Measurements from ENCODE around the gene NEMF. TPM values are rescaled to one million over a fixed set of nuclear protein-coding genes. Genes with fewer than 3 reads are reported as not detected.
"Not testable (repeated sequence)": the region's sequence is repeated elsewhere in the genome, so short reads cannot be mapped to it uniquely, and the experiment has no call there.

The NEMF gene, protein sequence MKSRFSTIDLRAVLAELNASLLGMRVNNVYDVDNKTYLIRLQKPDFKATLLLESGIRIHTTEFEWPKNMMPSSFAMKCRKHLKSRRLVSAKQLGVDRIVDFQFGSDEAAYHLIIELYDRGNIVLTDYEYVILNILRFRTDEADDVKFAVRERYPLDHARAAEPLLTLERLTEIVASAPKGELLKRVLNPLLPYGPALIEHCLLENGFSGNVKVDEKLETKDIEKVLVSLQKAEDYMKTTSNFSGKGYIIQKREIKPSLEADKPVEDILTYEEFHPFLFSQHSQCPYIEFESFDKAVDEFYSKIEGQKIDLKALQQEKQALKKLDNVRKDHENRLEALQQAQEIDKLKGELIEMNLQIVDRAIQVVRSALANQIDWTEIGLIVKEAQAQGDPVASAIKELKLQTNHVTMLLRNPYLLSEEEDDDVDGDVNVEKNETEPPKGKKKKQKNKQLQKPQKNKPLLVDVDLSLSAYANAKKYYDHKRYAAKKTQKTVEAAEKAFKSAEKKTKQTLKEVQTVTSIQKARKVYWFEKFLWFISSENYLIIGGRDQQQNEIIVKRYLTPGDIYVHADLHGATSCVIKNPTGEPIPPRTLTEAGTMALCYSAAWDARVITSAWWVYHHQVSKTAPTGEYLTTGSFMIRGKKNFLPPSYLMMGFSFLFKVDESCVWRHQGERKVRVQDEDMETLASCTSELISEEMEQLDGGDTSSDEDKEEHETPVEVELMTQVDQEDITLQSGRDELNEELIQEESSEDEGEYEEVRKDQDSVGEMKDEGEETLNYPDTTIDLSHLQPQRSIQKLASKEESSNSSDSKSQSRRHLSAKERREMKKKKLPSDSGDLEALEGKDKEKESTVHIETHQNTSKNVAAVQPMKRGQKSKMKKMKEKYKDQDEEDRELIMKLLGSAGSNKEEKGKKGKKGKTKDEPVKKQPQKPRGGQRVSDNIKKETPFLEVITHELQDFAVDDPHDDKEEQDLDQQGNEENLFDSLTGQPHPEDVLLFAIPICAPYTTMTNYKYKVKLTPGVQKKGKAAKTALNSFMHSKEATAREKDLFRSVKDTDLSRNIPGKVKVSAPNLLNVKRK
- 10 to 100 TPM; 62.4 to 97.9 TPM for total RNA-seq

DNA sequence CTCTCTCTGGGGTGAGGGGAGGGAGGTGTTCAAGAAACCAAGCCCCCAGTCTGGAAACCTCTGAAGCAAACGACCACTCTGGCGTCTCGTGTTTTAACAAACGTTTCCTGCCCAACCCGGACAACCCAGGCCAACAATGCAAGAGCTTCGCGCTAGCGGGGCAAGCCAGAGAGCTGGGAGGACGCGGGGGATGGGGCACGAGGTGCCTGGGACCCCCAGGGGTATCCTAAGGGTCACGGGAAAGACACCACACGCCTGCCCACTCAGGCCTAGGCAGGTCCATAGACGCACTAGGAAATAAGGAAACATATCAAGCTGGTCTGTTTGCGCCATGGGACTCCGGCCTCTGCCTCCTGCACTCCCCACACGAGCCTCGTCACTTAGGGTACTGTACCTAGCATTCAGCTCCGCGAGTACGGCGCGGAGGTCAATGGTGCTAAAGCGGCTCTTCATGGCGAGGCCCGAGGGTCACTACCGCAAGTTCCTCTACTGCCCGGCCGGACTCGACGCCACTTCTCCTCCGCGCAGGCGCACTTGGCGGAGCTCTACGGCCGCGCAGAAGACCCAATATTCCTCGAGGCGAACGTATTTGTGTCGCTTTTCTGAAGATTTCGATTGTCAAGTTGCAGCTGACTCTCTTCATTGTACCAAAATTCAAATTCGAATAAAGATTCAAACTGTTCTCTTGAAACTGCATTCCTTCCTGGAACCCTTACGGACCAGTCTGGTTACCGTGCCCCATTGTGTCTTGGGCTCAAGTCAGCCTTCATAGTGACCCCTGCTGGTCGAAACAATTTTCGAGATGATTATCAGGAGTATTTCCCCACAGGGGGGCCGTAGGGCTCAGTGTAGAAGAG is at the start of gene NEMF:
Gene NEMF, minus strand, starts transcription at position 488 of the 857 bp plus-strand sequence. Its CDS starts 35 bp downstream, at position 453.
- H3K4me3 Mint-ChIP-seq = peak within 1 kb of the TSS; percentile 97
- ATAC-seq (peak; percentile 79), DNase-seq (peak; percentile 86)
- H3K27me3 Mint-ChIP-seq = no peaks in the 10 kb centered on the region
- H3K36me3 Mint-ChIP-seq (ENCODE audit: low read depth) = peaks cover 22% of the 10 kb centered on the region
- intact Hi-C loops (cut with DNase I, micrococcal nuclease) = loop anchor here (1.0 to 5.0 kb wide), 12 partner anchors 10 to 680 kb away; partner anchors contain the start of genes MAP4K5 (in 2 of the 2), DMAC2L (in 1 of the 2), DNAAF2 (in 1 of the 2) and KLHDC2 (in 1 of the 2)
- no peaks in the 10 kb centered on the region for H3K9me3 Mint-ChIP-seq (ENCODE audit: low read depth)
- peak within 1 kb of the TSS; percentile 98 for H3K27ac Mint-ChIP-seq
- peaks cover 39% of the 10 kb centered on the region for H3K4me1 Mint-ChIP-seq
- ChIA-PET CTCF (interaction anchor here (0.5 to 6.4 kb wide), 60 partner anchors 9 to 475 kb away, joined by 3 to 158 read pairs (median 4); partner anchors contain the start of genes ARF6, KLHDC2, MGAT2 and POLE2), POLR2A (interaction anchor here (0.5 to 2.1 kb wide), 21 partner anchors 9 to 712 kb away, joined by 3 to 30 read pairs (median 5); partner anchors contain the start of genes DMAC2L, DNAAF2, KLHDC2 and L2HGDH)

DNA sequence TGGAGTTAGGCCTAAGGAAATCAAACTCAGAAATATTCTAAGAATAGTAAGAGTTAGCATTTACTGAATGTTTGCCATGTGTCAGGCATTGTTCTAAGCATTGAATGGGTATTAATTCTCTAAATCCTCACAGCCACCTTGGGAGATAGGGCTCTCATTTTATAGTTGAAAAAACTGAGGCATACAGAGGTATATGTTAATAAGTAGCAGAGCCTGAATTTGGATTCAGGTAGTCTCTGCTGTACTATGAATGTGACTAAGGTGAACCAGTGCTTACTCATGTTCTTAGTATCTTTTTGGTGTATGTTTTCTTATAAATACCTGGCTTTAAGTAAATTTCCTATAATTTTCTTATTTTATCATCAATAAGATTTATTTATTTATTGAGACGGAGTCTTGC is 48.4 kb upstream of the NEMF start:
- ChIA-PET POLR2A (interaction anchor here (0.7 kb wide), 1 partner anchor 410 kb away, joined by 3 read pairs; no protein-coding TSS in a partner anchor), CTCF (interaction anchor here (2.0 kb wide), 1 partner anchor 39 kb away, joined by 7 read pairs; no protein-coding TSS in a partner anchor)
- intact Hi-C loops (cut with DNase I, micrococcal nuclease) = no loop called here
- Mint-ChIP-seq H3K4me1 (peaks cover 36% of the 10 kb centered on the region), H3K9me3 (ENCODE audit: low read depth) (peaks cover 4% of the 10 kb centered on the region), H3K27ac (no peak overlapping the region), H3K27me3 (no peaks in the 10 kb centered on the region), H3K4me3 (no peak overlapping the region), H3K36me3 (ENCODE audit: low read depth) (peaks cover 35% of the 10 kb centered on the region)
- ATAC-seq (no peak), DNase-seq (no peak)

DNA sequence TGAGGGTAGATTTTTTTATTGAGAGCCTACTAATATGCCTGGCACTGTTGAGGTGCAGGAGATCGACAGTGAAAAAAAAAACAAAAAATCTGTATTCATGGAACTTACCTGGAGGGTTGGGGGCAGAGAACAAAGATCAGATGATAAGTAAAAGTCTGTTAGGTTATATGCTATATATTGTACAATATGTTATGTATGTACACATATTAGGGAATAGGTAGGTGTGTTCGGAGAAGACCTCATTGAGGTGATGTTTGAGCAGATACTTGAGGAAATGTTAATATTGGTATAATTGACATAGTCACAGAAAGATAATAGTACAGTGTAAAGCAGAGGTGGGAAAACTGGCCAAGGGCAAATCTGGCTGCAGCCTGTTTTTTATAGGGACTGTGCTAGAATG is 45.9 kb upstream of the NEMF start:
- intact Hi-C loops (cut with DNase I, micrococcal nuclease) = loop anchor here (2.0 to 5.0 kb wide), 2 partner anchors 48 to 1949 kb away; no protein-coding TSS in a partner anchor
- Mint-ChIP-seq H3K9me3 (ENCODE audit: low read depth) (peaks cover 2% of the 10 kb centered on the region), H3K4me1 (peaks cover 33% of the 10 kb centered on the region), H3K36me3 (ENCODE audit: low read depth) (peaks cover 56% of the 10 kb centered on the region), H3K4me3 (peak overlapping the region; percentile 91), H3K27me3 (no peaks in the 10 kb centered on the region), H3K27ac (peak overlapping the region; percentile 98)
- DNase-seq (no peak), ATAC-seq (no peak)
- POLR2A ChIA-PET = interaction anchor here (0.6 to 2.1 kb wide), 11 partner anchors 18 to 185 kb away, joined by 3 to 50 read pairs (median 5); no protein-coding TSS in a partner anchor
- CTCF ChIA-PET = interaction anchor here (0.8 to 1.3 kb wide), 5 partner anchors 13 to 140 kb away, joined by 3 to 11 read pairs (median 5); no protein-coding TSS in a partner anchor

DNA sequence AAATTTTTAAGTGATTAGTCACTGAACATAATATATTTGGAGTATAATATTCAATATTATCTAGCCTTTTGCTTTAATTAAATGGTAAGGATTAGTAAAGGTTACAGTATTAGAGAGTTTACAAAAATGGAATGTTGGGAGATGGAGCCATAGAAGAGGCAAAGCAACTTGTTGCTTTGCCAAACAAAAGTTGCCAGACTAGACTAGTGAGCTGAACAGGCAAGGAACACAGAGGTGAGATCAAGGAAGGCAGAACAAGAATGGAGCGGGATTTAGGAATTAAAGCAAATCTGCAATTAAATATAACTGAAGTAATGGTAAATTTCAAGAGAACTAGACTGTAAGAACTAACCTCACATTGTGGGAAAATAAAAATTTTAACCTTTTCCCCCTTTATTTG is 45.4 kb upstream of the NEMF start:
- peak overlapping the region; percentile 91 for H3K4me3 Mint-ChIP-seq
- H3K36me3 Mint-ChIP-seq (ENCODE audit: low read depth) = peaks cover 59% of the 10 kb centered on the region
- H3K9me3 Mint-ChIP-seq (ENCODE audit: low read depth) = peaks cover 2% of the 10 kb centered on the region
- ChIA-PET POLR2A (interaction anchor here (0.6 to 1.0 kb wide), 5 partner anchors 87 to 165 kb away, joined by 3 to 7 read pairs (median 3); no protein-coding TSS in a partner anchor), CTCF (interaction anchor here (0.7 to 1.3 kb wide), 5 partner anchors 30 to 141 kb away, joined by 3 to 11 read pairs (median 5); no protein-coding TSS in a partner anchor)
- DNase-seq (no peak), ATAC-seq (no peak)
- intact Hi-C loops (cut with DNase I, micrococcal nuclease) = loop anchor here (2.0 to 5.0 kb wide), 2 partner anchors 49 to 1949 kb away; no protein-coding TSS in a partner anchor
- H3K27ac Mint-ChIP-seq = peak overlapping the region; percentile 98
- H3K27me3 Mint-ChIP-seq = no peaks in the 10 kb centered on the region
- H3K4me1 Mint-ChIP-seq = peaks cover 32% of the 10 kb centered on the region

DNA sequence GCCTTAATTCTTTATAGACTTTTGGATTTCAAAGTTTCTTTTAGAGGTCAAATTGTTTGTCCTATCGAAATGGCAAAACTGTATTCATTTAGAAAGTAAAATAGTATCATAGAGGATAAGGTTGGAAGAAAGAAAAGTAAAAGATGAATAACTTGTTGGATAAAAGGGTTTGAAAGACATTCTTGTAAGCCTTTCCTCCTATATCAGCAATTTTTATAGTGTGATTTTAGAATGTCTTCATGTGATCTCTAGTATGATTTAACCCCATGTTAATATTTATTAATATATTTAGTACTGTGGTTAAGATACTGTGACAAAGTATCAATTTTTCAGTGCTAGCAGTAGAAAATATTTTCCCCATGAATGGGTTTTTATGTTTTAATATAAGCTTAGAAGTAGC is 44.8 kb upstream of the NEMF start:
- ChIA-PET POLR2A (interaction anchor here (0.6 to 1.0 kb wide), 5 partner anchors 45 to 165 kb away, joined by 3 to 7 read pairs (median 3); no protein-coding TSS in a partner anchor), CTCF (interaction anchor here (0.7 to 1.3 kb wide), 5 partner anchors 29 to 141 kb away, joined by 3 to 11 read pairs (median 5); no protein-coding TSS in a partner anchor)
- H3K4me3 Mint-ChIP-seq = peak overlapping the region; percentile 91
- intact Hi-C loops (cut with DNase I, micrococcal nuclease) = loop anchor here in 1 of 2 experiments (5.0 kb wide), 1 partner anchor 1950 kb away; no protein-coding TSS in a partner anchor
- ATAC-seq = no peak
- no peak for DNase-seq
- peaks cover 2% of the 10 kb centered on the region for H3K9me3 Mint-ChIP-seq (ENCODE audit: low read depth)
- no peaks in the 10 kb centered on the region for H3K27me3 Mint-ChIP-seq
- H3K36me3 Mint-ChIP-seq (ENCODE audit: low read depth) = peaks cover 62% of the 10 kb centered on the region
- peaks cover 31% of the 10 kb centered on the region for H3K4me1 Mint-ChIP-seq
- peak overlapping the region; percentile 98 for H3K27ac Mint-ChIP-seq

DNA sequence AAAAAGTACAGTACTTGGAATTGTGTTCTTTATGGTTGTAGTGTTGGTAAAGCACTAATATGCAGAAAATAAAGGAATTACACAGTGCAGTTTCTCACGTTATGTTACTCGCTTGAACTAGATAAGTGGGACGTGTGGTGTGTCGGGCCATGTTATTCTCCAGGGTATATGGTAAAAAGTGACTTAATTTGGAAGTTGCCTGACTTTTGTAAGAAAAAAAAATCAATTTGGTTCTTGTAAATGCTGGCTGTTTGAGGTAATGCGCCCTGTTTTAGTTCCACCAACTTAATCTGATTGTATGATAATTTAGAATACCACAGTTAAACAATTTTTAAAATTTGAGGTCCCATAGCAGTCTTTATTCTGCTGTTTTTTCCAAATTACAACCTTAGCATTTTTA is 44.4 kb upstream of the NEMF start:
- ChIA-PET POLR2A (interaction anchor here (0.6 to 0.9 kb wide), 2 partner anchors 45 to 105 kb away, joined by 3 read pairs; no protein-coding TSS in a partner anchor), CTCF (interaction anchor here (0.9 to 1.3 kb wide), 3 partner anchors 34 to 142 kb away, joined by 3 to 11 read pairs (median 6); no protein-coding TSS in a partner anchor)
- Mint-ChIP-seq H3K36me3 (ENCODE audit: low read depth) (peaks cover 63% of the 10 kb centered on the region), H3K4me3 (peak overlapping the region; percentile 91), H3K27me3 (no peaks in the 10 kb centered on the region), H3K9me3 (ENCODE audit: low read depth) (no peaks in the 10 kb centered on the region), H3K4me1 (peaks cover 31% of the 10 kb centered on the region), H3K27ac (peak overlapping the region; percentile 98)
- intact Hi-C loops (cut with DNase I, micrococcal nuclease) = loop anchor here in 1 of 2 experiments (5.0 kb wide), 1 partner anchor 1950 kb away; no protein-coding TSS in a partner anchor
- no peak for ATAC-seq
- DNase-seq = no peak

DNA sequence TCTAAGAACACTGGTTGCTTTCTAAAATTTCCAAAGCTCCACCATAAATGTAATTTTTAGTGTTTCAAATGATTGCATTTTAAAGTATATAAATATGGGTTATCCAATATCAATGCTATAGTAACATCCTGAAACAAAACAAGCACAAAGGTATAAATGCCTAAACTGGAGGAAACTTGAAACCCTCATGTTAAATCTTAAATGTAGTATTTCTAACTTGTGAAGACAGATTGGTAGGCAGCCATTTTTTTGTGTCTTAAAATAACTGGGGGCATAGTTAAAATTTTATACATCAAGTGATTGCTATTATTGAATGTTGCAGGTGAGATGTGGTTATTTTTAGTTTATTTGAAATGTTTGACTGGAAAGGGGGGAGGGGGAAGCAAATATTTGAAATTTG is 43.7 kb upstream of the NEMF start:
- CTCF ChIA-PET = interaction anchor here (0.6 to 1.9 kb wide), 9 partner anchors 31 to 866 kb away, joined by 3 to 22 read pairs (median 5); no protein-coding TSS in a partner anchor
- intact Hi-C loops (cut with DNase I, micrococcal nuclease) = loop anchor here in 1 of 2 experiments (5.0 kb wide), 1 partner anchor 1951 kb away; no protein-coding TSS in a partner anchor
- peaks cover 35% of the 10 kb centered on the region for H3K4me1 Mint-ChIP-seq
- not testable (repeated sequence) for ATAC-seq; H3K9me3 Mint-ChIP-seq (ENCODE audit: low read depth); DNase-seq; H3K27me3 Mint-ChIP-seq
- peak overlapping the region; percentile 98 for H3K27ac Mint-ChIP-seq
- H3K4me3 Mint-ChIP-seq = peak overlapping the region; percentile 91
- peaks cover 65% of the 10 kb centered on the region for H3K36me3 Mint-ChIP-seq (ENCODE audit: low read depth)
- POLR2A ChIA-PET = interaction anchor here (0.6 to 3.0 kb wide), 13 partner anchors 9 to 189 kb away, joined by 3 to 36 read pairs (median 4); no protein-coding TSS in a partner anchor

DNA sequence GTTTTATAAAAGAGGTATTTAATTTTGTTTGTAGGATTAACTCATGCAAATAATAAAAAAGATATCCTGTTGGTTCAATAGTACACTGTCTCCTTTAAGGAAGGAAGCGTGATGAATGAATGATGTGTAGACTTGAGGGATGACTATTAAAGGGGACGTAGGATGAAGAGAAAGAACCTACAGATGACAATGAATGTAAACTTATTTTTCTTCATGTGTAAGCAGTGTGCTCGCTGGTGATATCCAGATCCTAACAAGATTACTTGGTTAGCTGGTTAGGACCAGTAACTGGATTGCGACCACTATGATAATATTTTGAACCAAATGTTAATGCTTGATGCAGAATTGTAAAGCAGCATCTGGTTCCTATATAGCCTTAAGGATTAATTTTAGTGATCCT is 42.9 kb upstream of the NEMF start:
- DNase-seq = no peak
- peak; percentile 12 for ATAC-seq
- CTCF ChIA-PET = interaction anchor here (0.5 to 1.9 kb wide), 9 partner anchors 30 to 209 kb away, joined by 3 to 22 read pairs (median 5); partner anchors contain the start of gene KLHDC2
- intact Hi-C loops (cut with DNase I, micrococcal nuclease) = loop anchor here (1.0 to 5.0 kb wide), 3 partner anchors 107 to 1952 kb away; no protein-coding TSS in a partner anchor
- Mint-ChIP-seq H3K4me1 (peaks cover 36% of the 10 kb centered on the region), H3K36me3 (ENCODE audit: low read depth) (peaks cover 69% of the 10 kb centered on the region), H3K27me3 (no peaks in the 10 kb centered on the region), H3K9me3 (ENCODE audit: low read depth) (no peaks in the 10 kb centered on the region), H3K4me3 (peak overlapping the region; percentile 91), H3K27ac (peak overlapping the region; percentile 98)
- POLR2A ChIA-PET = interaction anchor here (0.9 to 3.0 kb wide), 10 partner anchors 12 to 187 kb away, joined by 3 to 36 read pairs (median 6); no protein-coding TSS in a partner anchor
